ACC112 (cell line): Measurements from ENCODE around the gene SLCO1B1.

Source experiments
- H2AFZ ChIP-seq: fragments of 200-600 bp; sonication (generic); one replicate; pipeline ENCODE4 v1.6.0; 2017; ENCODE audit warnings: antibody characterized with exemption, low read length; ENCODE audit not compliant: unreplicated experiment
- H3K27ac ChIP-seq: fragments of 200-600 bp; sonication (generic); 2 replicates; pipeline ENCODE4 v1.5.1; 2014; ENCODE audit warnings: low read depth, mild to moderate bottlenecking, antibody characterized with exemption, low read length, moderate library complexity
- H3K27me3 ChIP-seq: fragments of 200-600 bp; sonication (generic); 2 replicates; pipeline ENCODE4 v1.6.1; 2014; ENCODE audit warnings: mild to moderate bottlenecking, antibody characterized with exemption, low read length, moderate library complexity, mixed read lengths; ENCODE audit not compliant: insufficient read depth
- H3K36me3 ChIP-seq: fragments of 200-600 bp; sonication (generic); 2 replicates; pipeline ENCODE4 v1.6.1; 2016; ENCODE audit warnings: mild to moderate bottlenecking, antibody characterized with exemption, low read length, moderate library complexity, mixed read lengths; ENCODE audit not compliant: insufficient read depth
- H3K4me1 ChIP-seq: fragments of 200-600 bp; sonication (generic); one replicate; pipeline ENCODE4 v1.6.1; 2016; ENCODE audit warnings: low read length, mixed read lengths; ENCODE audit not compliant: insufficient read depth, unreplicated experiment, control insufficient read depth
- H3K4me3 ChIP-seq: fragments of 200-600 bp; sonication (generic); 2 replicates; pipeline ENCODE4 v1.5.1; 2014; ENCODE audit warnings: mild to moderate bottlenecking, low read depth, low read length
- H3K79me2 ChIP-seq: fragments of 200-600 bp; sonication (generic); one replicate; pipeline ENCODE4 v1.6.0; 2016; ENCODE audit warnings: low read length; ENCODE audit not compliant: control insufficient read depth, unreplicated experiment, insufficient read depth

The SLCO1B1 gene

GRCh38 chr12:21276826-21277225 is 145.8 kb downstream of the SLCO1B1 start:
- Histone ChIP-seq H3K4me3 (no peak overlapping the region), H3K4me1 (no peaks in the 10 kb centered on the region), H3K27ac (no peak overlapping the region), H3K79me2 (no peaks in the 10 kb centered on the region), H3K36me3 (no peaks in the 10 kb centered on the region), H2AFZ (no peak overlapping the region), H3K27me3 (no peaks in the 10 kb centered on the region)
